Measurements from ENCODE around the gene TANGO6. TPM values are rescaled to one million over a fixed set of nuclear protein-coding genes. Genes with fewer than 3 reads are reported as not detected.
"Not testable (repeated sequence)": the region's sequence is repeated elsewhere in the genome, so short reads cannot be mapped to it uniquely, and the experiment has no call there.

Gene TANGO6
- total RNA-seq, 1 experiment from 2014 or later = 19.9 TPM

DNA sequence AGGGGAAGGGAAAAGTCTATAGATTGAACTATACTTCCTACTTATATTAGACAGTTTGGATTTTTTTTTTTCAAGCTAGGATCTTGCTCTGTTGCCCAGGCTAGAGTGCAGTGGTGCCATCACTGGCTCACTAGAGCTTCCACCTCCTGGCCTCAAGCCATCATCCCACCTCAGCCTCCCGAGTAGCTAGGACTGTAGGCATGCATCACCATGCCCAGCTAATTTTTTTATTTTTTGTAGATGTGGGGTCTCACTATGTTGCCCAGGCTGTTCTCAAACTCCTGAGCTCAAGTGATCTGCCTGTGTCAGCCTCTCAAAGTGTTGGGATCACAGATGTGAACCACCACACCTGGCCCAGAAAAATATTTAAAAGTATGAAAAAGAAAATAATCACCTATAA is 141.1 kb downstream of the TANGO6 start:
- in situ Hi-C loops (cut with HindIII; ENCODE audit: low pct_unique_long_range_greater_than_20kb, low sequenced_read_pairs) = no loop called here
- no peak for DNase-seq (ENCODE audit: low read depth, low spot score)

DNA sequence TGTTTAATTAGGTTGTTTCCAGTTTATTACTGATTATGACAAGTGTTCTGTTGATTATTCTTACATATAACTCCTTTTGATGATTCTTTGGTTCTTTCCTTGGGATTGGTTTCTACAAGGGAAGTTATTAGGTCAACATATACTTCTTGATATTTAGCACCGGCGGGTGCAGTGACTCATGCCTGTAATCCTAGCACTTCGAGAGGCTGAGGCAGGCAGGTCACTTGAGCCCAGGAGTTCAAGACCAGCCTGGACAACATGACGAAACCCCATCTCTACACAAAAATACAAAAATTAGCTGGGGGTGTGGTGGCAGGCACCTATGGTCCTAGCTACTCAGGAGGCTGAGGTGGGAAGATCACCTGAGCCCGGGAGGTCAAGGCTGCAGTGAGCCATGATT is 141.9 kb downstream of the TANGO6 start:
- in situ Hi-C loops (cut with HindIII; ENCODE audit: low pct_unique_long_range_greater_than_20kb, low sequenced_read_pairs) = no loop called here
- DNase-seq (ENCODE audit: low read depth, low spot score) = no peak

DNA sequence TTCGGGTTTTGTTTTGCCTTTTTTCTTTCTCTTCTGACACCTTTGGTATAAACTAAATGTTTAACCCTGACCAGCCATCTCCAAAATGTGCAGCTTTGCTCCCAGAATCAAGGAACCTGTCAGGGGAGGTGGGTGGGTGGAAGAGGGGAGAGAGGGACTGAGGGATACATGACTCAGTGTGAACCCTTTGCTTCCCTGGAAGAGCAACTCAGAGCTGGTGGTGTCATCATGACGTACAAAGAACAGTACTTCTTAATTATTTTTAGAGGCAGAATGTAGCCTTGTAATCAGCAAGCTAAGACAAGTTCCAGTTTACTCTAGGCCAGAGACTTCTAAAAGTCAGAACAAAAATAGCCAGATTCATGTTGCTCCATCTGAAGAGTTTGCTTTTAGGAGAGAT is 142.5 kb downstream of the TANGO6 start:
- no peak for DNase-seq (ENCODE audit: low read depth, low spot score)
- in situ Hi-C loops (cut with HindIII; ENCODE audit: low pct_unique_long_range_greater_than_20kb, low sequenced_read_pairs) = no loop called here

DNA sequence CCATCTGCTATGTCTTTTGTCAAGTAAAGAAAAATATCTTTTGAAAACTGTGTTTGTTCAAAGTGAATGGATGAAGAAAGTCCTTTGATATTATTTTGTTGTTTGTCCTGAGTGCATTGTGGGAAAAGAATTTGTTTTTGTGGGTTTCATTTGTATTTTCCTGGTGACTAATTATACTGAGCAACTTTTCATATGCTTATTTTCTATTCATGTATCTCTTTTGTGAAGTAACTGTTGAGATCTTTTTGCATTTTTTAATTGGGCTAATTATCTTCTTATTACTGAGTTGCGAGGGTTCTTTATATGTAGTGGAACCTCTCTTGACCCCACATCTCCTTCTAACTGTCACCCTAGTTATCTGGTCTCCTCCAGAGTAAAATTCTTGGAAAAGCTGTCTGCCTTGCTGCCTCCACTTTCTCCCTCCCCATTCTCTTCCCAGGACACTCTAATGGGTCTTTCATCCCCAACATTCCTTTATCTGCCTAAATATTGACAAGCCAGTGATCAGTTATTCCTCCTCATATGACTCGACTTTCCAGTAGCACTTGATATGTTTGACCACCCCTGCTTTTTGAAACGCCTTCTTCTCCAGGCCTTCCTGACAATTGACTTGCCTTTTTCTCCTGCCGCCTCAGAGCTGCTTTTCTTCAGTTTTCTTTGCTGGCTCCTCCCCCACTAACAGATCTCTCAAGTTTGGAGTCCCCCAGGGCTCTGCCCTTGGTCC is 144.6 kb downstream of the TANGO6 start:
- DNase-seq (ENCODE audit: low read depth, low spot score) = no peak
- in situ Hi-C loops (cut with HindIII; ENCODE audit: low pct_unique_long_range_greater_than_20kb, low sequenced_read_pairs) = no loop called here

DNA sequence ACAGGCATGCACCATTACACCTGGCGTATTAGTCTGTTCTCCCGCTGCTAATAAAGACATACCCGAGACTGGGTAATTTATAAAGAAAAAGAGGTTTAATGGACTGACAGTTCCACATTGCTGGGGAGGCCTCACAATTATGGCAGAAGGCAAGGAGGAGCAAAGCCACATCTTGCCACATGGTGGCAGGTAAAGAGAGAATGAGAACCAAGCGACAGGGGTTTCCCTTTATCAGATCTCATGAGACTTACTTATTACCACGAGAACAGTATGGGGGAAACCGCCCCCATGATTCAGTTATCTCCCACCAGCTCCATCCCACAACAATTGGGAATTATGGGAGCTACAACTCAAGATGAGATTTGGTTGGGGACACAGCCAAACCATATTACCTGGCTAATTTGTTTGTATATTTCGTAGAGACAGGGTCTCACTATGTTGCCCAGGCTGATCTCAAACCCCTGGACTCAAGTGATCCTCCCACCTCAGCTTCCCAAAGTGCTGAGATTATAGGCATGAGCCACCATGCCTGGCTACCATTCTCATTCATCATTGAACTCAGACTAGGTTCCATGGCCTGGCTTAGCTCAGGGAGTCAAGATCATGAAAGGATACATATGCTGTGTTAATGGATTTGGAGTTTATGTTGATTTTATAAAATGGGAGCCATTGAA is 147.0 kb downstream of the TANGO6 start:
- DNase-seq (ENCODE audit: low read depth, low spot score) = peak; percentile 29

DNA sequence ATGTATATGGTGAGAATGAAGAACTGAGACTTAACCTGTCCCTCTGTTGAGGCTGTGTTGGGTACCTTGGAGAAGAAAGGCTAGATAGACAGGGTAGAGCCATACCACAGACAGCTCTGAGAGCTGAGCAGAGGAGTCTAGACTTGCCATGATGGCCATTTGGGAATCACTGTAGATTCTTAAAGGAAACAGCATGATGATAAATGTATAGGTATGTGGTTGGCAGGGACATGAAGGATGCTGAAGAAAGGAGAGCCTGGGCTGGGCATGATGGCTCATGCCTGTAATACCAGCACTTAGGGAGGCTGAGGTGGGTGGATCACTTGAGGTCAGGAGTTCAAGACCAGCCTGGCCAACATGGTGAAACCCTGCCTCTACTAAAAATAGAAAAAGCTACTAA is 147.7 kb downstream of the TANGO6 start:
- in situ Hi-C loops (cut with HindIII; ENCODE audit: low pct_unique_long_range_greater_than_20kb, low sequenced_read_pairs) = no loop called here

More for the DNA sequence above, 147.0 kb downstream of the TANGO6 start:
- in situ Hi-C loops (cut with HindIII; ENCODE audit: low pct_unique_long_range_greater_than_20kb, low sequenced_read_pairs) = not testable (repeated sequence)

DNA sequence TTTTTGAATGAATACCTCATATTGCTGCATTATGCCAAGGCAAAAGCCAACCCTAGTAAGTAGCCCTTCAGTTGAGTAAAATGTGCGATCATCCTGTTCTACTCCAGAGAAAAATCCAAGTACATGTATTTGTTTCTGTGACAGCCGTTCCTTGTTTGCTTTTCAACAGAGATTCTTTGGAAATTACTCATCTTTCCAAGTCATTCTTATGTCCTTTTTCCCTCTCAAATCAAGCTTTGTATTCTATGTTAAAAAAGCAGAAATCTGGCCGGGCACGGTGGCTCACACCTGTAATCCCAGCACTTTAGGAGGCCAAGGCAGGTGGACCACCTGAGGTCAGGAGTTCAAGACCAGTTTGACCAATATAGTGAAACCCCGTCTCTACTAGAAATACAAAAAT is 149.2 kb downstream of the TANGO6 start:
- in situ Hi-C loops (cut with HindIII; ENCODE audit: low pct_unique_long_range_greater_than_20kb, low sequenced_read_pairs) = no loop called here
- no peak for DNase-seq (ENCODE audit: low read depth, low spot score)

More for the DNA sequence above, 147.7 kb downstream of the TANGO6 start:
- no peak for DNase-seq (ENCODE audit: low read depth, low spot score)

DNA sequence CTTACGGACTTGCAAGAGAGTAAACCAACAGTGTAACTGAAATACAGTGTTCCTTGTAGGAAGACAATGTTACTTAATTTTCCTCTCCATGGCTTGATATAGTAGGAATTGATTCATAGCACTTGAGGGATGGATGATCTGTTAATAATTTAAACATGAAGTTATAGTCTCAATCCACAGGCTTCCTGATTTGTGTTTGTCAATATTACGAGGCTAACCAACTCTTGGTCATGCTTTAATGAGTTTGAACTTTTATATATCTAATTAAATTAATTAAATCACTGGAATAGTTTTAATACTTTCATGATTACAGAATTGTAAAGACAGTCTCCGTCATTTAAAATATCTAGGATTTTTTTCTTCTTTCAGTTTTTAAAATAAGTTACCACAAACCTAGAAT is 150.1 kb downstream of the TANGO6 start:
- in situ Hi-C loops (cut with HindIII; ENCODE audit: low pct_unique_long_range_greater_than_20kb, low sequenced_read_pairs) = no loop called here
- DNase-seq (ENCODE audit: low read depth, low spot score) = no peak

DNA sequence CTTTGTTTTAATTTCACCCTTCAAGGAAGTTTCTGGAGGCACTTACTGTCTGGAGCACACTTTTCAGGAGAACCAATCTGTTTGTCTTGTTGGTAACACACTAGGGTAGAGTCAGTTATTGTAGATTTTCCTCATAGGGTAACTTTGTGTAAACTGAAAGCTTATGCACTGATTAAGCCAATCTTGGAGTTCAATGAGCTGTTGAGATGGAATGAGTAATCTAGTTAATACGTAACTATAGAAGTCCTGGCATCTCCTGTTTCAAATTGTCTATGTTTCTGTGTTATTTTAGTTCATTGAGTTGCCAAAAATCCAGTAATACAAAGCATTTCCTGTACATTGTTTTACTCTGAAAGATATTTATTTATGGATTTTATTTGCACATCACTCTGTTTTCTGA is 150.6 kb downstream of the TANGO6 start:
- no peak for DNase-seq (ENCODE audit: low read depth, low spot score)
- in situ Hi-C loops (cut with HindIII; ENCODE audit: low pct_unique_long_range_greater_than_20kb, low sequenced_read_pairs) = no loop called here

DNA sequence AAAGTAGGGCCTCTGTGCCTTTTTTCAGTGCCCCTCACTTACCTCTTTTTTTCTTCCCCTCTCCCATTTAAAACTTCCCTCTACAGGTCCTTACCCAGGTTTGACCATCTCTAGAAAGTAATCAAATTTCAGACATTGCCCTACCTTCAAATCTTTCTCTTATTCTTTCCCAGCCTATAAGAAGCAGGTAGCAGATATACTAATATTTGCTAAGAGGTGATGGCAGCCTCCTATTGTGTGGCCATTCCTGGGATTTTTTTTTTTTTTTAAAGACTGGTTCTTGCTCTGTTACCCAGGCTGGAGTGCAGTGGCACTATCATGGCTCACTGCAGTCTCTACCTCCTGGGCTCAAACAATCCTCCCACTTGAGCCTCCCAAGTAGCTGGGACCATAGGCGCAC is 151.0 kb downstream of the TANGO6 start:
- no peak for DNase-seq (ENCODE audit: low read depth, low spot score)
- in situ Hi-C loops (cut with HindIII; ENCODE audit: low pct_unique_long_range_greater_than_20kb, low sequenced_read_pairs) = no loop called here

DNA sequence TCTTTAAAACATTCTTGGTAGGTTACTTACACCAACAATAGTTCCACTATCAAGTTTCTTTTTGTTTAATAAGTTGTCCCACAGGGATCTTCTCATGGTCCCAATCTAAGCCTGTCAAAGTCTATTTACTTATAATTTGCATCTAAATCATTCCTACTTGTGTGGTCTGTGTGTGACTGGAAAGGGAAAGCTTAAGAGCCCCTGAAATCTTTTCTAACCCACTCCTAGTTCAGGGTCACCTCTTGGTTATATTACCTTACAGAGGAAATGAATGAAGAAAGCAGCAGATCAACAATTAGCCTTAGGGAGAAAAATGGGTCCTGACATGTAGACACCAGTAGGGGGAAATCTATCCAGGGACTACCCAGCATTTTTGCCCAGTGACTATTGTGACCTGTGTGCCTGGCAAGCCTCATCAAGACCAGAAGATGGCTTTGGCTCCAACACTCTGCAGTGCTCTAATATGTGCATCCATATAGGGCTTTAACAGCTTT is 151.7 kb downstream of the TANGO6 start:
- peak; percentile 61 for DNase-seq (ENCODE audit: low read depth, low spot score)
- in situ Hi-C loops (cut with HindIII; ENCODE audit: low pct_unique_long_range_greater_than_20kb, low sequenced_read_pairs) = no loop called here

DNA sequence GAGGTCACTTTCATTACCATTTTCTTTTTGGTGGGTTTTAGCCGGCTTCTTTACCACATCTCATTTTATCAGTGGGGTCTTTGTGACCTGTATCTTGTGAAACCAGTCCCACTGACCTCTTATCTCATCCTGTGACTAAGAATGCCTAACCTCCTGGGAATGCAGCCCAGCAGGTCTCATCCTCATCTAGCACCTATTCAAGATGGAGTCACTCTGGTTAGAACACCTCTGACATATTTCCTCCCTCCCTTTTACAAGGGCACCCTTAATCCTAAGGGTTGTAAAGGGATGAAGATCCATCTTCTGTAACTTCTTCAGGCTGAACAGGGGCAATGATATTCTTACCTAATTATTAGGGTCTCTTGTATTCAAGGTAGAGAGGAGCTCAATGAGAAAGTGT is 154.2 kb downstream of the TANGO6 start:
- in situ Hi-C loops (cut with HindIII; ENCODE audit: low pct_unique_long_range_greater_than_20kb, low sequenced_read_pairs) = no loop called here

DNA sequence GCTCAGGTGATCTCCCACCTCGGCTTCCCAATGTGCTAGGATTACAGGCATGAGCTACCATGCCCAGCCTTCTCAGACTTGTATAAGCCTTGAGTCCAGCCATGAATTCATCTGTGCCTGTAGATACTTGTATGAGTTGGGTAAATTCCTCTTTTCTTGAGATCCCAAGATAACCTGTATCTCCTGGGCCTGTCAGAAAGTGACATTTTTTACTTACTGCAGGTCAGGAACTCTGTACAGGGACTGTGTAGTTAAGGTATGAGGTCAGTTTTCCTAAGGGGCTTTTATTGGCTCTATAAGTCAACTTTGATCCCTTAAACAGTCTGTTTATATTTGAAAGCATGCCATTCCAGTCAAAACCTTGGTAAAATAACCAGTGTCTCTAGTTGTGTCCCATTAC is 155.8 kb downstream of the TANGO6 start:
- no peak for DNase-seq (ENCODE audit: low read depth, low spot score)
- in situ Hi-C loops (cut with HindIII; ENCODE audit: low pct_unique_long_range_greater_than_20kb, low sequenced_read_pairs) = no loop called here

More for the DNA sequence above, 154.2 kb downstream of the TANGO6 start:
- DNase-seq (ENCODE audit: low read depth, low spot score) = no peak

DNA sequence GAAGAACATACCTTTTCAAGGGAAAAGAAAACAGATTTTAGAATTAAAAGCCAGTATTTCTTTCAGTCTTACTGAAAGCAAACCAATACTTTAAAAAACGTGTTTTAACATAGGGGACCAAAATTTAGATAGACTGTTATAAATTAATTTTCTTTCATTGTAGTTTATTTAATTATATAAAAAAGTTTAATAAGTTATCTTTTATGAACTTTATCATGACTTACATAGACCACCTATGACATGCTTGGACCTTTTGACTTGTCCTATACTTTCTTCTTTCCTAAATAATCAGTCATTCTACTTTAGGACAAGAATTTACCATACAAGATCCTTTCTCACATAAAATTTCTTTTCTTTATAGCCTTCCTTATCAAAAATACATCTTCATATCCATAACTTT is 160.2 kb downstream of the TANGO6 start:
- DNase-seq (ENCODE audit: low read depth, low spot score) = no peak
- in situ Hi-C loops (cut with HindIII; ENCODE audit: low pct_unique_long_range_greater_than_20kb, low sequenced_read_pairs) = no loop called here

DNA sequence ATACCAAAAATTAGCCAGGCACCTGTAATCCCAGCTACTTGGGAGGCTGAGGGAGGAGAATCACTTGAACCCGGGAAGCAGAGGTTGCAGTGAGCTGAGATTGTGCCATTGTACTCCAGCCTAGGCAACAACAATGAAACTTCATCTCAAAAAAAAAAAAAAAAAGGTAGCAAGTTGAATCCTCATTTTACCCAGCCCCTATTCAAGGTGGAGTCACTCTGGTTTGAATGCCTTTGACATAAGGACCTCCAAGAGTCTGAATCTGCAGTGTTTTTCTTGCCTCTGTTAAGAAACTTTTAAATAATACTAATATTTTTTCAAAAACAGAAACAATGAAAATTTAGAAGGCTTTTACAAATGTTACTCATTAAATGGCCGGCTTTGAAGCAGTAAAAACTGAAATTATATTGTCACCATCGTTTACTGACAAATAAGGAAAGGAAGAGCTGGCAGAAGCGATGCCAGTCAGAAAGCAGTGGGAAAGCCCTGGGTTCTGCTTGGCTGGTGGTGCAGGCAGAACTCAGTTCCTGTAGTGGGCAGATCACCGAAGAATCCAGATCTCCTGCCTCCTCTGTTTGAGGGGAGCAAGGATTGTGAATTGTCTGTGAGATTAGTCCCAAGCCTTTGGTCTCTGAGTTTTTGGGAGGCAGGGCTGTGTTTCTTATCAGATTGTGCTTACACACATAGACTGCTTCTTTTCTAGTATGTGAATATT is 162.5 kb downstream of the TANGO6 start:
- in situ Hi-C loops (cut with HindIII; ENCODE audit: low pct_unique_long_range_greater_than_20kb, low sequenced_read_pairs) = no loop called here
- no peak for DNase-seq (ENCODE audit: low read depth, low spot score)

DNA sequence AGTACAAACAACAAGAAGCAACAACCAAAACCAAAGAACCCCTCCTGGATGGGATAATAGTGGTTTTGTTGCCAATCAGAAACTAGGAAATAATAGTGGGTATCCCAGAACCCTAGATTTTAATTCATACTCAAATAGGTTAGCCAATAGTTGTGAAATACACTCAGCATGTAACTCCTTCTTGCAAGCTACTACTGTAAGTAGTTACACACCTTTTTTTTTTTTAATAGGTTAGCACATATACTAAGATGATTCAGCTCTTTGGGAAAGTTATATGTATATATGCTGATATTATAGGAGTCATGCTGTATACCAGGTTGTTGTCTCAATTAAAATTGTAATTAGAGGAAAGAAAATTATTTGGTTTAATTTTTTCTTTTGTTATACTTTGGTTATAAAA is 169.6 kb downstream of the TANGO6 start:
- in situ Hi-C loops (cut with HindIII; ENCODE audit: low pct_unique_long_range_greater_than_20kb, low sequenced_read_pairs) = no loop called here
- DNase-seq (ENCODE audit: low read depth, low spot score) = no peak

DNA sequence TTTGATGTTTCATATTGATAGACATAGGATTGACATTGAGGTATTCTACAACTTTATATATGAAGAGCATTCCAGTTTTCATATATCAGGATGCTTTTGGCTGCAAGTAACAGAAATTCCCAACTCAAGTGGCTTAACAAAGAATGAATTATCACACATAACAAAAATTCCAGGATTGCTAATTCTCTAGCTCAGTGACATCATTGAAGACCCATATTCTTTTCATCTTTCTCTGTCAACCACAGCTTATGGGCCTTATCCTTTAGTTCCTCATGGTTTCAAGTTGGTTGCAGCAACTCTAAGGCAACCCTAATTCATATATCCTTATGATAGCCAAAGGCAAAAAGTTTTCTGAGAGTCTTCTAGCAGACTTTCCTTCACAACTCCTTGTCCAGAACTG is 170.7 kb downstream of the TANGO6 start:
- DNase-seq (ENCODE audit: low read depth, low spot score) = peak; percentile 5
- in situ Hi-C loops (cut with HindIII; ENCODE audit: low pct_unique_long_range_greater_than_20kb, low sequenced_read_pairs) = no loop called here

DNA sequence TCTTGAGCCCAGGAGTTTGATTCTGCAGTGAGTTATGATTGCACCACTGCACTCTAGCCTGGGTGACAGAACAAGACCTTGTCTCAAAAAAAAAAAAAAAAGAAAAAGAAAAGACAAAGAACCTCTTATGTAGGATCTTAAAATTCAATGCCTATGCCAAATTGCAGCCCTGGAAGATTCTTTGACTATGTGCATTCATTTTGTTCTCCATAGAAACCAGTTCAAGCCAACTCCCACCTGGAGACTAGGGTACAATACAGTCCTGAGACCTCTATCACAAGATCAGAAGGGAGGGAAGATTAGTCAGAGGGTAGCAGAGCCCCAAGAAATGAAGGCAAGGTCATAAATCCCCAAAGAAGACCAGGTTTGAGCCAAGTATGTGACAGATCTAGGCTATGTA is 171.5 kb downstream of the TANGO6 start:
- in situ Hi-C loops (cut with HindIII; ENCODE audit: low pct_unique_long_range_greater_than_20kb, low sequenced_read_pairs) = no loop called here

More for the DNA sequence above, 171.5 kb downstream of the TANGO6 start:
- peak; percentile 75 for DNase-seq (ENCODE audit: low read depth, low spot score)

Measured in SK-MEL-5 (cell line).